HEK293 (cell line): ENCODE measurements around the gene CBX8.

Experiments used
- CTCF ChIA-PET: fragments of 350-600 bp; formaldehyde crosslinking; extraction: SDS; loops from one replicate; lab custom pipeline; 2021; ENCODE audit warnings: antibody characterized with exemption; lab: Yijun Ruan, JAX
- POLR2A ChIA-PET: fragments of 300-600 bp; formaldehyde crosslinking; extraction: SDS; loops from one replicate; lab custom pipeline; 2020; ENCODE audit warnings: antibody characterized with exemption, inconsistent platforms; lab: Yijun Ruan, JAX
- H3K27ac ChIP-seq: fragments of 200-500 bp; sonication (Bioruptor generic); 2 replicates; pipeline ENCODE4 v1.5.1; 2014; ENCODE audit warnings: low read depth, low read length, control low read depth, inconsistent platforms; ENCODE audit errors: extremely low read depth
- H3K36me3 ChIP-seq, 2 experiments: fragments of 200-500 bp in 1 of 2; sonication (Bioruptor generic) in 1 of 2; 1 replicate in 1 of 2; 2 replicates in 1 of 2; pipeline ENCODE4 v1.5.1; 2014 to 2017; ENCODE audit warnings: inconsistent platforms in 2 of 2, low read length in 2 of 2; ENCODE audit not compliant: control insufficient read depth in 2 of 2, insufficient read depth in 1 of 2
- H3K4me1 ChIP-seq: fragments of 200-500 bp; sonication (Bioruptor generic); 2 replicates; pipeline ENCODE4 v1.5.1; 2014; ENCODE audit warnings: mild to moderate bottlenecking, low read length, inconsistent platforms; ENCODE audit not compliant: control insufficient read depth, insufficient read depth
- H3K4me3 ChIP-seq: 2 replicates; pipeline ENCODE4 v1.5.1; 2011; ENCODE audit warnings: low read depth, mild to moderate bottlenecking, control low read depth, low read length, moderate library complexity
- H3K9me3 ChIP-seq: fragments of 200-500 bp; sonication (Bioruptor generic); 2 replicates; pipeline ENCODE4 v1.5.1; 2014; ENCODE audit warnings: low read depth, low read length, inconsistent platforms; ENCODE audit not compliant: control insufficient read depth, insufficient read depth
- ATF2 ChIP-seq: fragments of 450-650 bp; formaldehyde crosslinking; IDR thresholded peaks from 2 replicates; pipeline ENCODE4 v1.5.1; 2016; ENCODE audit warnings: missing biosample characterization, missing genetic modification characterization, low read depth
- EGR2 ChIP-seq: fragments of 450-650 bp; formaldehyde crosslinking; IDR thresholded peaks from 2 replicates; pipeline ENCODE4 v1.5.1; 2016; ENCODE audit warnings: low read depth, missing biosample characterization, missing genetic modification characterization
- GLI2 ChIP-seq: fragments of 450-650 bp; formaldehyde crosslinking; IDR thresholded peaks from 2 replicates; pipeline ENCODE4; 2017; ENCODE audit warnings: missing biosample characterization, missing genetic modification characterization, low read depth, borderline replicate concordance
- MZF1 ChIP-seq: fragments of 450-650 bp; formaldehyde crosslinking; IDR thresholded peaks from 2 replicates; pipeline ENCODE4 v1.5.1; 2017; ENCODE audit warnings: missing biosample characterization, missing genetic modification characterization, borderline replicate concordance
- REST ChIP-seq: fragments of 450-650 bp; formaldehyde crosslinking; IDR thresholded peaks from 2 replicates; pipeline ENCODE4 v1.5.1; 2016; ENCODE audit warnings: missing biosample characterization, missing genetic modification characterization
- SCRT2 ChIP-seq: fragments of 450-650 bp; formaldehyde crosslinking; IDR thresholded peaks from 2 replicates; pipeline ENCODE4 v1.5.1; 2016; ENCODE audit warnings: missing biosample characterization, missing genetic modification characterization
- SP2 ChIP-seq: fragments of 450-650 bp; formaldehyde crosslinking; IDR thresholded peaks from 2 replicates; pipeline ENCODE4 v1.5.1; 2016; ENCODE audit warnings: missing biosample characterization, missing genetic modification characterization
- ZBTB1 ChIP-seq: fragments of 450-650 bp; formaldehyde crosslinking; IDR thresholded peaks from 2 replicates; pipeline ENCODE4 v1.5.1; 2016; ENCODE audit warnings: missing biosample characterization, missing genetic modification characterization
- ZBTB17 ChIP-seq: fragments of 450-650 bp; formaldehyde crosslinking; IDR thresholded peaks from 2 replicates; pipeline ENCODE4 v1.5.1; 2016; ENCODE audit warnings: missing biosample characterization, missing genetic modification characterization
- ZFHX2 ChIP-seq: fragments of 450-650 bp; formaldehyde crosslinking; conservative IDR thresholded peaks from 2 replicates; pipeline ENCODE4 v1.5.1; 2016; ENCODE audit warnings: missing biosample characterization, missing genetic modification characterization
- ZNF350 ChIP-seq: fragments of 450-650 bp; formaldehyde crosslinking; IDR thresholded peaks from 2 replicates; pipeline ENCODE4 v1.5.0; 2017; ENCODE audit warnings: missing biosample characterization, mild to moderate bottlenecking, missing genetic modification characterization
- ZNF423 ChIP-seq: fragments of 450-650 bp; formaldehyde crosslinking; IDR thresholded peaks from 2 replicates; pipeline ENCODE4 v1.5.1; 2016; ENCODE audit warnings: missing biosample characterization, missing genetic modification characterization
- ZNF510 ChIP-seq: fragments of 450-650 bp; formaldehyde crosslinking; IDR thresholded peaks from 2 replicates; pipeline ENCODE4 v1.5.1; 2018; ENCODE audit warnings: mild to moderate bottlenecking, missing genetic modification characterization, missing biosample characterization; ENCODE audit not compliant: insufficient replicate concordance
- ZNF518A ChIP-seq: fragments of 450-650 bp; formaldehyde crosslinking; conservative IDR thresholded peaks from 2 replicates; pipeline ENCODE4 v1.5.1; 2016; ENCODE audit warnings: low read depth, missing biosample characterization, missing genetic modification characterization
- ZNF529 ChIP-seq: fragments of 450-650 bp; formaldehyde crosslinking; IDR thresholded peaks from 2 replicates; pipeline ENCODE4 v1.5.1; 2017; ENCODE audit warnings: missing genetic modification characterization, missing biosample characterization; ENCODE audit not compliant: insufficient replicate concordance
- ZNF544 ChIP-seq: fragments of 450-650 bp; formaldehyde crosslinking; IDR thresholded peaks from 2 replicates; pipeline ENCODE4 v1.5.0; 2017; ENCODE audit warnings: missing biosample characterization, missing genetic modification characterization
- ZNF701 ChIP-seq: fragments of 450-650 bp; formaldehyde crosslinking; IDR thresholded peaks from 2 replicates; pipeline ENCODE4 v1.5.1; 2016; ENCODE audit warnings: missing biosample characterization, missing genetic modification characterization
- TF ChIP-seq, protein P1 (sequence below): IDR thresholded peaks from 2 replicates; pipeline ENCODE4 v1.6.1; 2011; ENCODE audit warnings: mild to moderate bottlenecking, low read depth, low read length, borderline replicate concordance

The CBX8 gene

DNA sequence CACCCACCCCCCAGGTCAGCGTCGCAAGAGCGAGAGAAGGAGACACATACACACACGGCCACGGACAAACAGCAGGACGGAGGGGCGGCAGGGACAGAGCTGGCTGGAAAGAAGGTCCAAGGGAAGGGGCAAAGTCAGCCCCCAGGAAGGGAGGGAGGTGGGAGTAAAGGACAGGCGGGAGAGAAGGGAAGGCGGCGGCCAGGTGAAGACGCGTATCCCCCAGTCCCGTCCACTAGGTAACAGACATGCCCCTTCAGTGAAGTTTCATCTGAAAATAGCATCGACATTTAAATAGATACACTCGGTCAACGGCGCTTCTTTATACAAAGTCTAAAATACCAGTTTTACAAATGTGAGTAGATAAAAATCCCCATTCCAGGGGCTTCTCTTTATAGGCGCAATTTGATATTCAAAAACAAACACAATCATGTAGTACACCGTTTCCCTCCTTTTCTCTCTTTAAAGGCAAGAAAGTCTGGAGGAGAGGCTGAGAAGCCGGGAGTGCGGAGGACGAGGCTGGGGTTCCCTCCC lies 4.5 kb downstream of the CBX8 start:
- CTCF ChIA-PET = interaction anchor here (0.6 to 2.0 kb wide), 8 partner anchors 16 to 1083 kb away, joined by 3 to 7 read pairs (median 4); no protein-coding TSS in a partner anchor

GRCh38 chr17:79791735-79792161 lies 5.1 kb downstream of the CBX8 start:
- POLR2A ChIA-PET = interaction anchor here (1.5 kb wide), 1 partner anchor 14 kb away, joined by 3 read pairs; the partner anchor contains the start of gene CBX2
- peak; percentile 39; the same call in 1 of the 2 replicates for TF ChIP-seq EGR2 (tag by site-specific recombination)
- TF ChIP-seq REST (tag by site-specific recombination) = no peak
- no peak for TF ChIP-seq ATF2 (tag by site-specific recombination)
- no peak for TF ChIP-seq GLI2
- TF ChIP-seq ZNF423 (tag by site-specific recombination) = no peak
- TF ChIP-seq ZBTB1 = no peak
- TF ChIP-seq ZBTB17 (tag by site-specific recombination) = no peak
- TF ChIP-seq ZNF518A = no peak
- peak; percentile 31 for TF ChIP-seq ZFHX2 (tag by site-specific recombination)
- TF ChIP-seq ZNF544 (tag by site-specific recombination) = no peak
- TF ChIP-seq, protein P1, sequence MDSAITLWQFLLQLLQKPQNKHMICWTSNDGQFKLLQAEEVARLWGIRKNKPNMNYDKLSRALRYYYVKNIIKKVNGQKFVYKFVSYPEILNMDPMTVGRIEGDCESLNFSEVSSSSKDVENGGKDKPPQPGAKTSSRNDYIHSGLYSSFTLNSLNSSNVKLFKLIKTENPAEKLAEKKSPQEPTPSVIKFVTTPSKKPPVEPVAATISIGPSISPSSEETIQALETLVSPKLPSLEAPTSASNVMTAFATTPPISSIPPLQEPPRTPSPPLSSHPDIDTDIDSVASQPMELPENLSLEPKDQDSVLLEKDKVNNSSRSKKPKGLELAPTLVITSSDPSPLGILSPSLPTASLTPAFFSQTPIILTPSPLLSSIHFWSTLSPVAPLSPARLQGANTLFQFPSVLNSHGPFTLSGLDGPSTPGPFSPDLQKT = no peak
- no peak for TF ChIP-seq ZNF350 (tag by site-specific recombination)
- TF ChIP-seq ZNF510 = no peak
- TF ChIP-seq SCRT2 = no peak
- TF ChIP-seq ZNF701 (tag by site-specific recombination) = no peak
- Histone ChIP-seq H3K9me3 (no peaks in the 10 kb centered on the region), H3K36me3 (peaks cover 0 to 15% of the 10 kb centered on the region in 2 experiments; a peak in 1 of 3 replicates), H3K4me1 (peaks cover 16% of the 10 kb centered on the region), H3K4me3 (no peak overlapping the region), H3K27ac (no peak overlapping the region)
- CTCF ChIA-PET = interaction anchor here (0.6 to 0.9 kb wide), 3 partner anchors 17 to 167 kb away, joined by 3 to 4 read pairs (median 3); no protein-coding TSS in a partner anchor

More for the DNA sequence above, 4.5 kb downstream of the CBX8 start:
- Histone ChIP-seq H3K27ac (no peak overlapping the region), H3K4me1 (peaks cover 16% of the 10 kb centered on the region), H3K9me3 (no peaks in the 10 kb centered on the region), H3K36me3 (peaks cover 0 to 15% of the 10 kb centered on the region in 2 experiments; a peak in 1 of 3 replicates), H3K4me3 (no peak overlapping the region)
- POLR2A ChIA-PET = interaction anchor here (0.6 to 1.5 kb wide), 4 partner anchors 11 to 178 kb away, joined by 3 to 4 read pairs (median 3); partner anchors contain the start of gene CBX2
- TF ChIP-seq MZF1 (tag by site-specific recombination) = peak; percentile 72; the same call in 1 of the 2 replicates
- TF ChIP-seq ZNF529 (tag by site-specific recombination) = no peak
- TF ChIP-seq SP2 = peak; percentile 30; the same call in 1 of the 2 replicates
